HepG2 (cell line): ENCODE data around the gene POM121. TPM values are rescaled to one million over a fixed set of nuclear protein-coding genes. Genes with fewer than 3 reads are reported as not detected.
"Not testable (repeated sequence)": the region's sequence is repeated elsewhere in the genome, so short reads cannot be mapped to it uniquely, and the experiment has no call there.

Source experiments
- DMAP1 ChIP-seq: IDR thresholded peaks from 2 replicates; pipeline ENCODE4 v1.6.1; 2016
- ELF3 ChIP-seq: IDR thresholded peaks from 2 replicates; pipeline ENCODE4 v1.6.1; 2016; ENCODE audit warnings: missing genetic modification reagents, missing compliant biosample characterization
- GATA4 ChIP-seq: sonication (generic); IDR thresholded peaks from 2 replicates; pipeline ENCODE4 v1.6.1; 2016; ENCODE audit warnings: antibody characterized with exemption, low read depth, borderline replicate concordance
- GFI1 ChIP-seq: sonication (generic); formaldehyde crosslinking; IDR thresholded peaks from 2 replicates; pipeline ENCODE4 v1.5.0; 2020; ENCODE audit warnings: missing genetic modification reagents, mild to moderate bottlenecking, borderline replicate concordance
- HMGXB4 ChIP-seq, 2 experiments: sonication (generic) in 1 of 2; formaldehyde crosslinking in 1 of 2; IDR thresholded peaks; 2 replicates each; pipeline versions ENCODE4 v1.4.0 to v1.6.1; 2018 to 2020; ENCODE audit warnings: missing genetic modification reagents in 2 of 2, borderline replicate concordance in 1 of 2, low read depth in 1 of 2, mild to moderate bottlenecking in 1 of 2, missing biosample characterization in 1 of 2
- HNRNPLL ChIP-seq: fragments of 200-400 bp; formaldehyde crosslinking; IDR thresholded peaks from 2 replicates; pipeline ENCODE4 v1.6.1; 2017; ENCODE audit warnings: mild to moderate bottlenecking, low read depth, low read length; ENCODE audit not compliant: poor library complexity, severe bottlenecking
- IRF2 ChIP-seq: IDR thresholded peaks from 2 replicates; pipeline ENCODE4 v1.6.1; 2018; ENCODE audit warnings: missing genetic modification reagents, missing compliant biosample characterization
- MTF1 ChIP-seq: sonication (generic); formaldehyde crosslinking; IDR thresholded peaks from 2 replicates; pipeline ENCODE4 v1.5.0; 2020; ENCODE audit warnings: missing genetic modification reagents
- MXD1 ChIP-seq: sonication (generic); formaldehyde crosslinking; IDR thresholded peaks from 2 replicates; pipeline ENCODE4 v1.4.0; 2020; ENCODE audit warnings: mild to moderate bottlenecking, missing genetic modification reagents
- NR2F6 ChIP-seq, 2 experiments: IDR thresholded peaks; 2 replicates each; pipeline ENCODE4 v1.6.1; 2016; ENCODE audit warnings: antibody characterized with exemption in 1 of 2, mild to moderate bottlenecking in 1 of 2
- POLR2G ChIP-seq: fragments of 200-400 bp; formaldehyde crosslinking; IDR thresholded peaks from 2 replicates; pipeline ENCODE4 v1.6.1; 2018; ENCODE audit warnings: mild to moderate bottlenecking, low read depth, low read length, moderate library complexity
- TFE3 ChIP-seq: IDR thresholded peaks from 2 replicates; pipeline ENCODE4 v1.6.1; 2016
- THAP11 ChIP-seq: IDR thresholded peaks from 2 replicates; pipeline ENCODE4 v1.6.1; 2016; ENCODE audit warnings: missing biosample characterization, missing genetic modification reagents
- UBTF ChIP-seq: sonication (generic); formaldehyde crosslinking; IDR thresholded peaks from 2 replicates; pipeline ENCODE4 v1.4.0; 2020; ENCODE audit warnings: mild to moderate bottlenecking, missing genetic modification reagents
- YEATS4 ChIP-seq: sonication (generic); formaldehyde crosslinking; IDR thresholded peaks from 2 replicates; pipeline ENCODE4 v1.4.0; 2020; ENCODE audit warnings: missing genetic modification reagents, borderline replicate concordance
- ZFY ChIP-seq: sonication (generic); formaldehyde crosslinking; IDR thresholded peaks from 2 replicates; pipeline ENCODE4 v1.4.0; 2020; ENCODE audit warnings: missing genetic modification reagents
- ZGPAT ChIP-seq: IDR thresholded peaks from 2 replicates; pipeline ENCODE4 v1.6.1; 2016; ENCODE audit warnings: mild to moderate bottlenecking
- ZNF644 ChIP-seq: IDR thresholded peaks from 2 replicates; pipeline ENCODE4 v1.6.1; 2016; ENCODE audit warnings: low read depth
- ZNF704 ChIP-seq: sonication (generic); formaldehyde crosslinking; IDR thresholded peaks from 2 replicates; pipeline ENCODE4 v1.8.1; 2023; ENCODE audit warnings: mild to moderate bottlenecking, inconsistent platforms, moderate library complexity, missing genetic modification reagents, borderline replicate concordance
- ZNF776 ChIP-seq: sonication (generic); formaldehyde crosslinking; IDR thresholded peaks from 2 replicates; pipeline ENCODE4 v1.4.0; 2020; ENCODE audit warnings: mild to moderate bottlenecking, missing genetic modification reagents
- polyA plus RNA-seq, 8 experiments: library from polyadenylated mRNA; depleted of rRNA in 3 of 8; stranded (reverse) in 7 of 8; unstranded in 1 of 8; fragments of >200 nt; fragmentation: Illumina TruSeq in 4 of 8; extraction: Trizol in 4 of 8; gene quantifications; 2 replicates each; pipeline versions ENCODE4 v1.2.1 to v1.2.3, GENCODE V29; 2011 to 2016; ENCODE audit warnings: low read depth in 4 of 8, missing spikeins in 1 of 8, mixed read lengths in 1 of 8; ENCODE audit not compliant: insufficient read depth in 1 of 8
- total RNA-seq, 5 experiments: library from RNA; depleted of rRNA; stranded (reverse); fragments of >200 nt; fragmentation: Illumina TruSeq; extraction: Trizol; gene quantifications; 2 replicates each; pipeline ENCODE4 v1.2.3, GENCODE V29; 2016; ENCODE audit warnings: low read depth in 1 of 5

POM121 gene
- total and polyA plus RNA-seq, 2 of the 13 experiments (the other 11 are each of a cell fraction or from before 2014, with no cell fraction given): 8.4 to 10.3 TPM

GRCh38 chr7:72879079-72879736, 45.7 kb upstream of the POM121 start (continued):
- 0 out of 2 replicates have a peak, but pooled peaks have one; percentile 35 for TF ChIP-seq TFE3 (CRISPR knock-in tag)
- 0 out of 2 replicates have a peak, but pooled peaks have one; percentile 28 for TF ChIP-seq GFI1 (CRISPR knock-in tag)
- peak; percentile 88 for TF ChIP-seq THAP11 (CRISPR knock-in tag)
- peak; percentile 70; the same call in 1 of the 2 replicates for TF ChIP-seq IRF2 (CRISPR knock-in tag)
- not testable (repeated sequence) for TF ChIP-seq NR2F6 (IDR thresholded peaks at IDR 0.05)
- TF ChIP-seq NR2F6 (CRISPR knock-in tag; IDR thresholded peaks at IDR 0.05): peak; percentile 53
- 0 out of 2 replicates have a peak, but pooled peaks have one; percentile 34 for TF ChIP-seq MTF1 (CRISPR knock-in tag)
- 0 out of 2 replicates have a peak, but pooled peaks have one; percentile 15 for TF ChIP-seq ZNF644 (CRISPR knock-in tag)
- TF ChIP-seq UBTF (CRISPR knock-in tag): peak; percentile 90
- TF ChIP-seq GATA4: peak; percentile 49; the same call in 1 of the 2 replicates
- peak; percentile 64; the same call in 1 of the 2 replicates for TF ChIP-seq ZGPAT (CRISPR knock-in tag)
- TF ChIP-seq ZFY: peak; percentile 94
- TF ChIP-seq DMAP1 (CRISPR knock-in tag): peak; percentile 69
- peak; percentile 40 to 86; a peak in 3 of 4 replicates for TF ChIP-seq HMGXB4 (CRISPR knock-in tag; IDR thresholded peaks at IDR 0.05; ENCODE audit: borderline replicate concordance in 1 of 2, low read depth in 1 of 2)
- peak; percentile 82 for TF ChIP-seq YEATS4 (CRISPR knock-in tag)
- TF ChIP-seq MXD1 (CRISPR knock-in tag): 0 out of 2 replicates have a peak, but pooled peaks have one; percentile 22
- peak; percentile 82; the same call in 1 of the 2 replicates for TF ChIP-seq ZNF776 (CRISPR knock-in tag)
- TF ChIP-seq POLR2G: peak; percentile 65; the same call in 1 of the 2 replicates
- peak; percentile 42; the same call in 1 of the 2 replicates for TF ChIP-seq ZNF704
- TF ChIP-seq HNRNPLL: peak; percentile 90
- peak; percentile 53; the same call in 1 of the 2 replicates for TF ChIP-seq ELF3 (CRISPR knock-in tag)
